K562 (cell line): ENCODE data around the gene HAPLN1.

Experiments
- KAT2B ChIP-seq: IDR thresholded peaks from one replicate; pipeline ENCODE4 v1.6.1; 2012; ENCODE audit warnings: low read depth, mild to moderate bottlenecking, control low read depth, inconsistent platforms, low read length, moderate library complexity
- REST ChIP-seq, 2 experiments: fragments of 450-650 bp; formaldehyde crosslinking in 1 of 2; IDR thresholded peaks; 2 replicates each; pipeline versions ENCODE4 v1.4.0 to v1.6.1; 2014 to 2020; ENCODE audit warnings: mild to moderate bottlenecking in 2 of 2, borderline replicate concordance in 1 of 2, low read depth in 1 of 2

- TF ChIP-seq KAT2B (no peak), REST (IDR thresholded peaks at IDR 0.05; ENCODE audit: borderline replicate concordance) (no peak), REST (CRISPR knock-in tag; IDR thresholded peaks at IDR 0.05; ENCODE audit: low read depth) (no peak)
Observed at GRCh38 chr5:83644301-83644700, 76.4 kb downstream of the HAPLN1 start.
